GM20431 (cell line): ENCODE results near the gene TESMIN.

Experiments
- in situ Hi-C: fragments of 300-500 bp; cut with MseI, MboI; formaldehyde crosslinking; loops from one replicate; pipeline ENCODE4 v1.15.0; 2020; ENCODE audit warnings: low sequenced_read_pairs; ENCODE audit not compliant: unreplicated experiment

Gene TESMIN

DNA sequence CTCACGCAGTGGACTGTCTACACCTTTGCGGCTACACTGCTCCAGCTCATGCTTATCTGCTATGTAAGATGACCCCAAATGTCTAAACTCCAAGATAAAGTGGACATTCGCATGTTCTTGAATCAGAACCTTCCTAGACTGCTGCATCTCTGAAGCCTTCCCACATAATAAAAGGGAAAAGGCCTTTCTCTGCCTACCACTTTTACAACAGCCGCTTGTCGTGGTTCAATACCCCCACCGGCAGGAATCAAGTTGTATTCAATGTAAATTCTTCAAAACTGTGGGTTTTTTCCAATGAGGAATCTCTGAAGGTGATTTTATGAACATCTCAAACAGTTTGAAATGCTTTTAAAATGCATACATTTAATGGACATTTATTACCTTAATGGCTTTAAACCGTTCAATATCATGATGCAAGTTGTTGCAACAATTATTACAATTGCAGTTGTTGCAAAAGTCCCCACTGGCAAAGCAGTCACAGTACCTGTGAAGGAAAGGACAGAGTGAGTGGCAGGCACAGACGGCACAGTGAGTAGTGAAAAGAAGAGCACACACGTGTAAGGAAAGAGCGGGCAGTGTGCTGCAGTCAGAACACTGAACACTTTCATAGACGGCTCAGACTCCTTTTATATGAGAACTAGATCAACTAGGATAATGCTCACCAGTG, 35.7 kb downstream of the TESMIN start:
- in situ Hi-C loops = no loop called here

DNA sequence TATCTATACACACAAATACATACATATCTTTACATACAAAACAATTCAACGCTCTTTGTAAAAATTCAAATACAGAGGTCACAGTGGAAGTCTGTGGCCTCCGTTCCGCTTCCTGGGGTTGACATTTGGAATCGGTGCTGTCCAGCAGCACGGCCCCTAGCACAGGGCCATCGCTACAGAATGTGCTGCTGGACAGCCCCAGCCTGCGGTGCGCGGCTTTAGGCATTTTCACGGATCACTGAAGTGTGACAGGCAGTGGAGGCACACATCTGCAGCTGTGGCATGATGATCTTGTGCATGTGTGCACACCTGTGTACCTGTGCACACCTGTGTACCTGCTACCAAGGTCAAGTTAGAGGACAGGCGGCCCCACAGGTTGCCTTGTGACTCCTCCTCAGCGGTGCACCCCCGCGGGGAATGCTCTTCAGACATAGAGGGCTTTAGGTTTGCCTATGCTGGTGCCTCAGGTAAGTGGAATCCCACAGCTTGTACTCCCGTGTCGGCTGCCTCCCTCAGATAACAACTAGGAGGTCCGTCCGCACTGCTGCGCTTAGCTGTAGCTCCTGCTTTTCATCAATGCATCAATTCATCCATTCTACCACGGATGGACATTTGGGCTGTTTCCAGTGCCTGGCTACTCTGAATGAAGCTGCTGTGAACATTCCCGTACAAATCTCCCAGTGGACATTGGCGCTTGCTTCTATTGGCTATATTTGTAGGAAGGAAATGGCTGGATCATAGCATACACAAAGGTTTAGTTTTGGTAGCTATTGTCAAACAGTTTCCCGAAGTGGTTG, 37.1 kb downstream of the TESMIN start:
- in situ Hi-C loops = no loop called here

DNA sequence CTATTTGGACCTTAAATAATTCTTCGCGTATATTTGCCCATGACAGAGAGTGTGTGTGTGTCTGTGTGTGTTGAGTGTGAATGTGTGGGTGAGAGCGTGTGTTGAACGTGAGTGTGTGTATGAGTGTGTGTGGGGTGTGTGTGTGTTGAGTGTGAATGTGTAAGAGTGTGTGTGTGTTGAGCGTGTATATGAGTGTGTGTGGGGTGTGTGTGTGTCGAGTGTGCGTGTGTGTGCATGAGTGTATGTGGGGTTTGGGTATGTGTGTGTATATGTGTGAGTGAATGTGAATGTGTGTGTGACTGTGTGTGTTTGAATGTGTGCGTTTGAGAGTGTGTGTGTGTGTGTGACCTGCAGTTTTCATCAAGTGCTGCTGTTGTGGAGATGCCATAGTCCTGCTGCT, 40.2 kb downstream of the TESMIN start:
- in situ Hi-C loops = no loop called here

DNA sequence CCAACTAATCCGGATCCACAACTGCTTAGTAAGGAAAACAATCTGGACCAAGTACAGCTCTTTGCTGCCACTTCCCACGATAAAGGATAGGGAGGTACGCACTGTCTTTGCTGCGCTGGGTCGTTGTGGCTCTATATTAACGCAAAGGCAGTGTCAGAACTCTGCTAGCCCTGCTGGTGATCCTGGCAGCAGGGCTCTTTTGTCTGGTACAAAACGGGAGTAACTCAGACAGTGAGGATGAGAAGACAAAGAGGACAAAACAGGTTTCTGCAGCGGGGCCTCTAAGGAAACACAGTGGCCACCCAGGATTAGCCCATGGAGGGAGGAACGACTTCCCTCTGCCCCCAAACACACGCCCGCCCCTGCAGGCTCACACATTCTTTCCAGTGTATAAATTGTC, 40.9 kb downstream of the TESMIN start:
- in situ Hi-C loops = no loop called here

DNA sequence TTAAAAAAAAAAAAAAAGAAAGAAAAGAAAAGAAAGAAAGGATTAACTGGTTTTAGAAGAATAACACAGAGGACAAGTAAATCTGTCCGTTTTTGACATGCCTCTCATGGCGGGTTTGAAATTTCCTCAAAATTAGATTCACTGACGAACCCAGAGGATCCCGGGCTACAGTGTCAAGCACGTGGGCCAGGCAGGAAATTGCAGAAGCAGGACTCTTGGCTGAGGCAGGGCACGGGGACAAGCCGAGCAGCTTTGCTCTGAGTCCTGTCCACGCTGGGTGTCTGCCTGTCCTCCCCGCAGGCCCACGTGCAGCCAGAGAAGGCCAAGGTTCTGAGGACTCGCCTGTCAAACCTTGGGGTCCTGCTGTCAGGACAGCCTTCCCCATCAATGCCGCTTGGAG, 42.3 kb downstream of the TESMIN start:
- in situ Hi-C loops = no loop called here

DNA sequence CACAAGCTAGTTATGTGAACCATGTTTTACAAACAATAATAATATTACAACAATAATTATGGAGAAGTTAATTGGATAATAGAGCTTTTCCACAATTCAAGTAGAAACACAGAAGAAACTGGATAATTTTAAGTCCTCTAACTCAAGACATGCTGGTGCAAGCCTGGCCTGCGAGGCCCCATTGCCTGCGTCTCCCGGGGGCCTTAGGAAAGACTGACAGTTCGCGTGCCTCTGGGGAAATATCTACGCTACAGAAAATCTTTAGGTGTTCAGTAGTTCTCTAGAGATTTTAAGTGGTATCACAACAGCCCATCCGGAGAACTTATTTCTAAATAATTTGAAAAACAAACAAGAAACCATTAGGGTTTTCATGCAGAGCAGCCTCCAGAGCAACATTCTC, 43.8 kb downstream of the TESMIN start:
- in situ Hi-C loops = no loop called here

DNA sequence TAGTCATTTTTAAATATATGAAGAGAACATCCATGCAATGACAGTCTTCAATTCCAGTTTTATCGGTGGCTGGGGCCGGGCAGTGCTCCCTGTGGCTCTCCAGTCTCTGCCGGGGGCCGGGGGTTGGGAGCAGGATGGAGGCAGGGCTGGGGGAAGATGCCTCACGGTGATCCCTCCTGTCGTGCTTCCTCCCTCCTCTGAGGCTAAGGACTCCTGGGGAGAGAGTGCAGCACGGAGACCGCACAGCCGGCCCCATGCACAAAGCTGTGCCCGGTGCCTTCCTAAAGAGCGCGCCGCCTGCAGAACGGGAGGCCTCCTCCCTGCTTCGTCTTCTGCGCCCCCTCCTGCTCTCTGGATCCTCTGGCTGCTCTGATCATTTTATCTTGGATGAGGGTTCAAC, 46.4 kb downstream of the TESMIN start:
- in situ Hi-C loops = no loop called here

DNA sequence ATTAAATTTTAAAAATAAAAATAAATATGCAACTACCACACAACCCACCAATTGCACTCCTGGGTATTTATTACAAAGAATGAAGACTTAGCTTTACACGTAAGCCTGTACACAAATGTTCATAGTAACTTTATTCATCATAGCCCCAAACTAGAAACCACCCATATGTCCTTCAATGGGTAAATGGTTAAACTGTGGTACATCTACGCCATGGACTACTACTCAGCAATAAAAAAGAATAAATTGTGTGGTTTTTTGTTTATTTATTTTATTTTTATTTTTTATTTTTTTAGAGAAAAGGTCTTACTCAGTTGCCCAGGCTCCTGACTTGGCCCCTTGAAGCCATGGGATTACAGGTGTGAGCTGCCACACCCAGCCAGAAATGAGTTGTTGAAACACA, 52.3 kb downstream of the TESMIN start:
- in situ Hi-C loops = no loop called here

DNA sequence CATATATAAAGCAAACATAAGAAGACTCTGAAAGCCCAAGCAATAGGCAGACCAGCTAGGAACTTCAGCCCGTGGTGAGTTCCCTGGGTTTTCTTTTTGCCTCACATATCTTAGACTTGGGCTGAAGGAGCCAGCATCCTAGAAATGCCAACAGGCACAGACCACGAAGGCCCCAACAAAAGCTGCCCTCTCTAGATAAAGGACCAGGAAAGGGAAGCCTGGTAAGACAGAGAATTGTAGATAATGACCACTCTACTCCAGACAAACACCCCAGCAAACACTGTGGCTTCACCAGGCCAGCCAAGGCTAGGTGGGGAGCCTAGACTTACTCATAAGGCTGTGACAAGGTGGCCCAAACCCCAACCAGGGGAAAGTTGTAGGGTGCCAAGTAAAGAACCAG, 55.8 kb downstream of the TESMIN start:
- in situ Hi-C loops = no loop called here

DNA sequence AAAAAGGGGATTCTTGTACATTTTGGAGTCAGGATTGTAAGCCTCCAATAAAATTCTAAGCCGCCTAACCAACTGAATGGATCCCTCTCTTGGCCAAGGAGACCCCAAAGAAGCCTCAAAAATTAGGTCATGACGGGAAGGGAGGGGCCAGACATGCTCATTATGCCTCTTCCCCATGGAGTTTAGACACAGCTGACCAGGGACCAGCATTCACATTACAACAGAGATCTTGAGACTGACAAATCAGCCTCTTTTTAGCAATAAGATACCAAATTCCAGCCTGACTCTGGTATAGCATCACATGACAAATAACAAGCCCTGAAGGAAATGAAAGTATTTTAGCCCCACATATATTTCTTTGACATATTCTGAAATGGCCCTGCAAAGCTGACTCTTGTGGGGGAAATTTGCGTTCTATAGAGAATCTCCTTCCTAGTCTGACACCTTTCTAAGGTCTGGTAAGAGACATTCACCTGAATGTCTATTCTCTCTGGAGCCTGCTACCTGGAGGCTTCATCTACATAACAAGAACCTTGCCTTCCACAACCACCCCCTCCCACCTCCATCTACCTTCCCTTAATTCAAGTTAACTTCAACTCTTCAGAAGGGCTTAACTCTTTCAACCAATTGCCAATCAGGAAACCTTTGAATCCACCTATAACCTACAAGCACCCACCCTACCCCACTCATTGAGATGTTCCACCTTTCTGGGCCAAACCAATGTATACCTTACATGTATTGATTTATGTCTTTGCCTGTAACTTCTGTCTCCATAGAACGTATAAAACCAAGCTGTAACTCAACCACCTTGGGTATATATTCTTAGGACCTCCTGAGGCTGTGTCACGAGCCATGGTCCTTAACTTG, 56.7 kb downstream of the TESMIN start:
- in situ Hi-C loops = no loop called here

DNA sequence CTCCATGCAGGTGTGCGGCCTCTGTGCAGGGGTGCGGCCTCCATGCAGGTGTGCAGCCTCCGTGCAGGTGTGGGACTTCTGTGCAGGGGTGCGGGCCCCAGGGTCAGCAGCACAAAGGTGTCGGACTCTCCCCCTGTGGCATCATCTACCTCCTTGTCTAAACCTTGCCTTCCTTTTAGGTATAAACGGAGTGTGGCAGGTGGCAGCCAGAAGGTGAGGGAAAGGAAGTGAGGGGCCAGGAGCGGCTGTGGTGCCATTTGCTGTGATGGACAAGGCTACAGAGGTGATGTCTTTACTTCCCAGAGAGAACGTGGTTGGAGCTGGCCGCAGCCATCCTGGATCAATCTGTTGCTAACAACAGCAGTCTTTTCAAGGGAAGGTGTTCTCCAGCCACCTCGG, 57.8 kb downstream of the TESMIN start:
- in situ Hi-C loops = no loop called here

DNA sequence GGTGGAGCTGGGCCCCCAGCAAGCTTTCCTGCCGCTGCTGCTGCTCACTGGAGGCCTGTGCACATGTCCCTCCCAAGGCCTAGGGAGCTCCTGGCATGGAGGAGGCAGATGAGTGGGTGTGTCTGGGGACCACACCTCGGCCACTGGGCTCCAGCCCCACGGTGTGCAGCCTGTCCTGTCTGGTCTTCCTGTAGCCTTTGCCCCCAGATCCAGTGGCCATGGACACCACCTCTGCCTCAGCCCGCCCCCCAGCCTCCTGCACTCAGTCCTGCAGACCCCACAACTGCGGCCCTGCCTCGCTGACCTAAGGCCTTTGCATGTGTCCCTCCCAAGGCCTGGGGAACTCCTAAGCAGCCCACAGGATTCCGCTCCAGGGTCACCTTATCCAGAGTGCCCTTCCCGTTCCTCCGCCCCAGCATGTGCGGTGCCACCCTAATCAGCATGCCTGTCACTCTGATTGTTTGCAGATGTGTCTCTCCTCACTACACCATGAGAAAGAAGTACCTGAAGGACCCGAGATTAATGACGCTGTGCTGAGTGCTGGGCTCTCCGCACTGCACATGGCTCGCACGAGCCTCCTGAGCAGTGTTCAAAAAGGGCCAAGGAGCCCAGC, 58.3 kb downstream of the TESMIN start:
- in situ Hi-C loops = no loop called here

DNA sequence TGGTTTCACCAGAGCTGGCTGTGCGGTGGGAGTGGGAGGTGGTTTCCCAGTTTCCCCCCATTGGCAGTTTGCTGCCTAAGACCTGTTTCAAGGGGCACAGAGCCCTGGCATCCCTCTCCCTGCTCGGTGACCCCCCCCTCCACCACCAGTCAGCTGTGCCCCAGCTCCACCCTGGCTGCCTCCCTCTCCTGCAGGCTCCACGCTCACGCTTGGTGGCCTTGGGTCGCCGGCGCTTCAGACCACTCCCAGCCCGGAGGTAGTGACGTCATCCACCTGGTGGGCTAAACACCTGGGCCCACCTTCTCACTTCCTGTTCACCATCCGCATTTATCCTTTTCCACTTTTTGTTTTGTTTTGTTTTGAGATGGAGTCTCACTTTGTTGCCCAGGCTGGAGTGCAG, 59.2 kb downstream of the TESMIN start:
- in situ Hi-C loops = no loop called here

DNA sequence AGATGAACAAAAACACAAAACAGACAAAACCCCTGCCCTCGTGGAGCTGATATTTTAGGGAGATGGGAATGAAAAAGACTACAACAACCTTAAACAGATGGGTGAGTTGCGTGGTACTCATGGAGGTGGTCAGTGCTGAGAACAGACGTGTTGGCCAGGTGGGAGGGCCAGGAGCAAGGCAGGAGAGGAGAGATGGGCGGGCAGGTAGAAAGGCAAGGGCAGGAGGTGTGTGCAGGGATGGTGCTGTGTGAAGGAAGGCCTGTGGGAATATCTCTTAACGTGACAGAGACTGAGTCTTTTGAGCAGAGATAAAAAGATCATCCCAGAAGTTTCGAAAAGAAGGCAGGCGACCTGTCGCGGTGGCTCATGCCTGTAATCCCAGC, 59.9 kb downstream of the TESMIN start:
- in situ Hi-C loops = no loop called here

DNA sequence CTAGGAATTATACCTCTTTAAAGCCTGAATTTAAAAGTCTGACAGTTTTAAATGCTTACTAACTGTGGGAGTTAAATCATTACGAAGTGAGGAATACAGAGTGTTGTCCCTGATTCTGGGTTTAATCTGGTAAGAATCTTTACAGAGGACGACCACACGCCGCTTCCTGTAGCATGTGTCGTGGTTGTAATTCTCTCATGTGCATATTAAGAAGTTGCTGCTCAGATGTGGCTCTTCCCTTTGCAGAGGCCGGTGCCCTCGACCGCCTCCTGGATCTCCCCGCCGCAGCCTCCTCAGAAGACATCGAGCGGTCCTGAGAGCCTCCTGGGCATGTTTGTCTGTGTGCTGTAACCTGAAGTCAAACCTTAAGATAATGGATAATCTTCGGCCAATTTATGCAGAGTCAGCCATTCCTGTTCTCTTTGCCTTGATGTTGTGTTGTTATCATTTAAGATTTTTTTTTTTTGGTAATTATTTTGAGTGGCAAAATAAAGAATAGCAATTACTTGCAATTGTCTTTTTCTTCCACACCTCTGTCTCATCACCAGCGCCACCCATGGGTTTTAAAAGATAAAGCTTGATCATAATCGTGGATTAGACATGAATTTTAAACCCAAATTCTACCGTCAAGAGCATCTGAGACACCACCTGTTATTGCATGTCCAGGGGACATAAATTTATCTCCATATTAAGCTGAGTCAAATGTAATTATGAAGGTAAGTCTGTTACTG, 60.5 kb downstream of the TESMIN start:
- in situ Hi-C loops = no loop called here

DNA sequence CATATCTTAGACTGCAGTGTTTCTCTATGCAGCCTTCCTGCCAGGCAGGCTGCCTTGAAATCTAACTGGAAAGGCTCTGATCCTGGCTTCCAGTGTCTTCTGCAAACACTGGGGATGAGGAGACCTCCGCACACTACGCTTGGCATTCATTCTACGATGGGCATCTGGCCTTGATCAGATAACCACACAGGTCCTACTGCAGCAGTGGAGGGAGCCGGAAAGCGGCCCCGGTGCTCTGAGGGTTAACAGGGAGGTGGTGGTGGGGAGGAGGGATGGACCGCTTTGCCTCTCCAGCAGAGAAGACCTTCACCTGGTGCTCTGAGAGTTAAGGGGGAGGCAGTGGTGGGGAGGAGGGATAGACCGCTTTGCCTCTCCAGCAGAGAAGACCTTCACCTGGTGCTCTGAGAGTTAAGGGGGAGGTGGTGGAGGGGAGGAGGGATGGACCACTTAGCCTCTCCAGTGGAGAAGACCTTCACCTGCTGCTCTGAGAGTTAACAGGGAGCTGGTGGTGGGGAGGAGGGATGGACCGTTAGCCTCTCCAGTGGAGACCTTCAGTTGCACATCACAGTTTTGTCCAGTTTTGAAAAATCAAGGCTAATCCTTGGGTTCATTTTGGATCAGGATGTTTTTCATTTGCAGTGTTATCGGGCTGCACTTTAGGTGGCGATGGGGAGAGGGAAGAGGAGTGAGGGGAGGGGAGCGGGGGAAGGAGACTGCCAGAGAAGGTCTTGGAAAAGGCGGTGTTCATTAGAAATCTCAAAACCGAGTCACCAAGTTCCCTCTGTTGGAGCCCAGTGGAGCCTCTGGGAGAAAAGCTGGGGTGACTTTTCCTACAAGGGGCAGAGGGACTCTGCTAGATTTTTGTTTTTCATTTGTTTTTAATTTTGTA, 61.3 kb downstream of the TESMIN start:
- in situ Hi-C loops = no loop called here

DNA sequence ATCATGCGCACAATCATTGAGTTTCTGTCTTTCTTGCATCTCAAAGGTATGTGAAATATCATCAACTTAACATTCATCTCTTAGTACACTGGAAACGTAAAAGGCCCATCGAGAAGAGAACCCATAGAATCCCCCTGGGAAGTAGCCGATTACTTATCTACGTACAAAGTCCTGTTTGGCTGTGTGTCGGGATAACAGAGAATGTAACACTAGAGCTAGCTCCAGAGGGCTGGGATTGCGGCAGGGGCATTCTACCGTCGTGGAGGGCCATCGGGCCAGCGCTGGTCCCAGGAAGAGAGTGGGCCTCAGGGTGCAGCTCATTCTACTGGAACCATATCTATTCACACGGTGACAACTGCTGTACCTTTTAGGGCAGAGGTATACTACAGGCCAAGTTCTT, 62.4 kb downstream of the TESMIN start:
- in situ Hi-C loops = no loop called here

DNA sequence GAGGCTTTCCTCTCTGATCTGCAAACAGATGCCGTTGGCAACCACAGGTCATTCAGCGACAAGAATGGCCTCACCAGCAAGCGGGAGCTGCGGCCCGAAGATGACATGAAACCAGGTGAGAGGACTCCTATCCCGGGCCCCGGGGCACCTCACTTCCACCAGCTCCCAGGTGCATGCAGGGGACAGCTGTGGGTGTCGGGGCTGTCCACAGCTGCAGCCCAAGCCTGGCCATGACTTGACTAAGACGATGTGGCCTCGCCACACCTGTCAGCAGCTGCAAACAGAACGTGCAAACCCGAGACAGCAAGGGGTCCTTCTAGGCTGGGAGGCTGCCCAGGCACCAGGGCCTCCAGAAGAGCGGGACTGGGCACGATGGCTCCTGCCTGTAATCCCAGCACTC, 63.3 kb downstream of the TESMIN start:
- in situ Hi-C loops = no loop called here

DNA sequence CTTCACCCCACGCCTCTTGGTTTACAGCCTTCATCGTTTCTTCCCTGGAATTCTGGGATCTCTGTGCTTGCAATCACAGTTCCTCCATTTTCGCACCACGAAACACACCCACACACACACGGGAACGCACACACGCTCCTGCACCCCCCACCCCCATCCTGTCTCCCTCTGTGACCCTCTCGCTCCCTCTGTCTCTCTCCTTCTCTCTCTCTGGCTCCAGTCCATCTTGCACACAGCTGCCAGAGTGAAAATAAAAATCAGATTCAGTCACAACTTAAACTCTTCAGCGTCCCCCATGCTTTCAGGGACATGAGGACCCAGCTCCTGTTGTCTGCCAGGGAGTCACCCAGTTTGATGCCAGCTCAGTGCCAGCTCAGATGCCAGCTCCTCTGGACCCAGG, 64.0 kb downstream of the TESMIN start:
- in situ Hi-C loops = no loop called here
